ENCODE data around the gene DYNC1LI1.

DYNC1LI1 gene

DNA sequence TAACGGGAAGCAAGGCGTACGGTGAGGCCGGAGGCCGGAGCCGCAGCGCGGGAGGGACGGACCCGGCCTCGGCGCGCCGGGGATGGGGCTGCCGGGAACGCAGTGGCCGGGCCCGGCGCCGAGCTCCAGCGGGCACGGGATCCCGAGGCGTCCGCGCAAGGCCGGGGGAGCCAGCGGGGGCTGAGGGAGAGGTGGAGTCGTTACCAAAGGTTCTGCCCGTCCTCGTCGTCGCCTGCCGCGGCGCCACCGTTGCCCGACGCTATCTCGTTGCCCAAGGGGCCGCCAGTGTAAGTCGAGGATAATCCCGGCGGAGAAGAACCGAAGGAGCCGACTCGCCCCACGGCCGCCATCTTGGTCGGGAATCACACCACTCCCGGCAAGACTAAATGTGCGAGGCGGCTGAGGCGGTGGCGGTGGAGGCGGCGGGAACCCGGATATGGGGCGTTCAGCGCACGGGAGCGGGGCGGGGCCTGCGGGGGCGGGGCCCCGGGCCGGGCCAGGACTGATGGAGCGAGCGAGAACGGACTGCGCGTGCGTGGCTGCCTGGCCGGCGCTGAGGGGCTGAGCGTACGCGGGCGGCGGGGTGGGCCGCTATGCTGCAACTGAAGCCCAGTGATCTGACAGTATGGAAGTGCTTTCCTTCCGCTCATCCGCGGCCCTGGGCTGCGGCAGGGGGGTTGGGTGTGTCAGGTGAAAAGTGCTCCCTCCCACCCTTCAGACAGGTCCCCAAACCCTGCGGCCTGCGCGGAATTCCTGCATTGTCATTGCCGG lies at the start of gene DYNC1LI1:
TSS of gene DYNC1LI1 (minus strand) at position 438 of the 771 bp plus-strand sequence. CDS start at position 350, 88 bp downstream.
- peak; percentile 96 for DNase-seq

DNA sequence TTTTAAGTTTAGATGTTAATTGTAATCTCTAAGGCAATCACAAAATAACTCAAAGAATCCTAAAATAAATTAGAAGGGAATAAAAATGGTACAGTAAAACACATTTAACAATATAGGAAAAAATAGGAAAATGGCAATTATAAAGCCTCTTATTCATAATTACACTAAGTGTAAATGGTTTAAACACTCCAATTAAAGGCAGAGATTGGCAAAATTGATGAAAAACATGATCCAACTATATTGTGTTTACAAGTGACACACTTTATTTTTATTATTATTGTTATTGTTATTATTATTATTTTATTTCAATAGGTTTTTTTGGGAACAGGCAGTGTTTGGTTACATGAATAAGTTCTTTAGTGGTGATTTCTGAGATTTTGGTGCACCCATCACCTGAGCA lies 48.7 kb upstream of the DYNC1LI1 start:
- no peak for DNase-seq

DNA sequence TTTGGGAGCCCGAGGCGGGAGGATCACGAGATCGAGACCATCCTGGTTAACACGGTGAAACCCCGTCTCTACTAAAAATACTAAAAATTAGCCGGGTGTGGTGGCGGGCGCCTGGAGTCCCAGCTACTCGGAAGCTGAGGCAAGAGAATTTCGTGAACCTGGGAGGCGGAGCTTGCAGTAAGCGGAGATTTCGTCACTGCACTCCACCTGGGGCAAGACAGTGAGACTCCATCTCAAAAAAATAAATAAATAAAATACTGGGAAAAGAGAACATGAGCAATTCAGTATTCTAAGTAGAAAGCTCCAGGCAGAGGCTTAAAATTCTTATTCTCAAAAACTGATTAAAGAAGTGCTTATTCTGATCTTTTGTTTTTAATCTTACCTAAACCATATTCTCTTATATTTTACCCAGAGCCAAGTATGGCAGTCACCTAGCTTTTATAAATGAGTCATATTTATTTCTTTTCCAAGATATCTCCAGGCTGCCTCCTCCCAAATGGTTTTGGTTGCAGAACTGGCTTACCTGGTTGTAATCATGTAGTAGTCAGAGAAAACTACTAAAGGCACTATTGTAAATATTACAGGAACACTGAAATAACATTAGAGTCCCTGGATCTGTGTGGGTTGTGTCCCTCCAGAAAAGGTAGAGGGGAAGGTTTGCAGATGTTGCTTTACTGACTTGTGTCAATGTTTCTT lies 45.8 kb upstream of the DYNC1LI1 start:
- no peak for DNase-seq

DNA sequence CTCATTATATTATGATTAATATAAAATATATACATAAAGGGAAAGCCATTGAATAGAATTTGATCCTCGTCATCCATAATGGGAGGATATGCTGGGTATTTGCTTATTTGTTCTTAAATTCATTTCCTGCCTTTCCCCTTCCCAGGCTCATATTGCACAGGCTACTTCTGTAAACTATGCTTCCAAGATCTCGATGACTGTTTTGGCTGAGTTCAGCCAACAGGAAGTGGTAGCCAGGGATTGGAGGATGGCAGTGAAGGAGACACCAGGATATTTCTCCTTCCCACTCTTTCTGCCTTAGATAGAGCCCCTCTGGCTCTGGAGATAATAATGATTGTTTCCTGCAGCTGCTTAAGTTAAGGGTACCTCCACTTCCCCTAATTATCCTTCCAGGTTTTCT lies 44.3 kb upstream of the DYNC1LI1 start:
- no peak for DNase-seq

DNA sequence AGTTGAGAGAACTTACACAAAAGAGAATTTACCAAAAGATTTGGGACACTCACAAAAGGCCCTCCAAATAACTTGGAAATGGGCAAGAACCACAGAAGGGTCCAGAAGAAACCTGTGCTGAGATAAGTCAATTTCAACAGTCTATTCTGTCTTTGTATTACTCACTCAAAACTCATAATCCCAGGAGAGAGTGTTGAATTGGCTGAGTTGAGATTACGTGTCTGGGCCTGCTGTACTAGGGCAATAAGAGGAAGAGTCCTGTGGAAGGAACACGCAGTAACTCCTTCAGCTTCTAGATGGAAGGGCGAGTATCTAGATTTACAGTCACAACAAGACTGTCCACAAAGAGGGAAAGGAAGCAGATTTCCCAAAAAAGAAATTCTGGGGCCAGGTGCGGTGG lies 42.5 kb upstream of the DYNC1LI1 start:
- no peak for DNase-seq

DNA sequence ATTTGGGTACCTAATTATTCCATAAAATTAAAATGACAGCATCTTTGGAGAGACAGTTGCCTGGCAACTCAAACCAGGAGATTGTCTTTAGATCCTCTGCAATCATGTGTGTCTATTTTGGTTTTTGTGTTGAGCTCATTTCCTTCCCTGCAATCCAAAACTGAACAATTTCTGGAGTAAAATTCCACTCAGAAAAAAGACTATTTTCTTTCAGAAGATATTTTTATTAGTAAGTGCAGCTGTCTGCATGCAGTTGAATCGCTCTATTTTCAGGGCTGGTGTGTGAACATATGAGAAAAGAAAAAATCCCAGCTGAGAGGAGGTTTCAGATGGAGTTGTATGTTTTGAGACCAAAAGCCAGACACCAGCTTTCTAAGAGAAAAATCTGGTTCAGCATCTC lies 41.9 kb upstream of the DYNC1LI1 start:
- DNase-seq = no peak

DNA sequence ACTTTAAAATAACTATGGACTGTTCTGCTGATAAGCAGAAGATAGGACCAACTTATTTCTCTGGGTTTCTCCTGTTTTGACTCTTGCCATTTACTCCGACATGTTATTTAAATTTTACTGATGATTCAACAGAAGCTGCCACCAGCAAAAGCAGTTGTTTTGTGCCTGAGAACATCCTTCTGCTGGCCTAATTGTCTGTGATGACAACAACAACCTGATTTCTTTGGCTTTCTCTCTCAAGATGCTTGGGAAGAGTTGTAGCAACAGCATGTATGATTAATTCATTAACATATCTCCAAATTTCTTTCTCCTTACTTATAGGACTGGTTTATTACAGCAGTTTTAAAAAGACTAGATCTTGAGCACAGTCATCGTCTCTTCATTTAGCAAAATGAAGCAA lies 36.9 kb upstream of the DYNC1LI1 start:
- no peak for DNase-seq

DNA sequence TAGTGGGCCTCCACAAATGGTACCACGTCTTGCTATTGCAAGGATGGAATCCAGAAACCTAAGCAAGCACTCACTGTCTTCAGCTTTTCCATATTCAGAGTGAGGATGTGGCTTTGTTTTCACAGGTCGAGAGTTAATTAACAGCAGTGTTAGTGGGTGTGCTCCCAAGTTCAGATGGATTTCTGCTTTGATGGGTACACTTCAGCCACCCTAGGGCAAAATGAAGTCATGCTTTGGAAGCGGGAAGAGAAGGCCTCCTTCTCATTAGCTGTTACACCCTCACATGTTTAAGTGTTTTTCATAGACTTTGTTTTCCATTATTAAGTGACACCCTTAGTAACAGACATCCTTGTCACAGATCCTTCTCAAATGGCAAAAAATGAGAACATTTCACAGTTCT lies 36.3 kb upstream of the DYNC1LI1 start:
- no peak for DNase-seq

DNA sequence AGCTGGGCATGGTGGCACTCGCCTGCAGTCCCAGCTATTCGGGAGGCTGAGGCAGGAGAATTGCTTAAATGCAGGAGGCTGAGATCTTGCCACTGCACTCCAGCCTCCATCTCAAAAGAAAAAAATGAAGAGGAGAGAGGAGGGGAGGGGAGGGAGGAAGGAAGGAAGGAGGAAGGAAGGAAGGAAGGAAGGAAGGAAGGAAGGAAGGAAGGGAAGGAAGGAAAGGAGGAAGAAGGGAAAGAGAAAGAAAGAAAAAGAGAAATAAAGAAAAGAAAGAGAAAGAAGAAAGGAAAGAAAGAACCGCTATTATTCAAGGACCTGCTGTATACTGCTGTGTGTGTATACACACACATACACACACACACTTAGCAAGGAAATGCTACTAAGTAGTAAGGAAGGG lies 35.6 kb upstream of the DYNC1LI1 start:
- DNase-seq = no peak

DNA sequence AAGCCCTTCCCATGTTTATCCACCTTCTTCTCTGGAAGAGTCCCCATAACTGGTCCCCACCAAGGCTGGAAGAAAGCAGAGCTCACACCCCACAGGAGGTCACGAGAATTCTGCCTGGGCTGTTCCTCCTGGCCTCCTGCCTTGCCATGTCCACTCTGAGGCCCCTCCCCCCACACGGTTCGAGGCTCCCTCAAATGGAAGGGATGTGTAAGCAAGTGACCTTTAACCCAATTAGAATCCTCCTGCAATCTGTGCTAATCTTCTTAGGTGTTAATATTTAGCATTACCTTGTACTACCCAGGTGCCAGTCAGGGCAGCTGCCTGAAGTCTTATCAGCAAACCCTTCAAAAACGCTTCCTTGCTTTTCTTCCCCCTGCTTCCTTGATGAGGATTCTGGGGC lies 32.4 kb upstream of the DYNC1LI1 start:
- no peak for DNase-seq

DNA sequence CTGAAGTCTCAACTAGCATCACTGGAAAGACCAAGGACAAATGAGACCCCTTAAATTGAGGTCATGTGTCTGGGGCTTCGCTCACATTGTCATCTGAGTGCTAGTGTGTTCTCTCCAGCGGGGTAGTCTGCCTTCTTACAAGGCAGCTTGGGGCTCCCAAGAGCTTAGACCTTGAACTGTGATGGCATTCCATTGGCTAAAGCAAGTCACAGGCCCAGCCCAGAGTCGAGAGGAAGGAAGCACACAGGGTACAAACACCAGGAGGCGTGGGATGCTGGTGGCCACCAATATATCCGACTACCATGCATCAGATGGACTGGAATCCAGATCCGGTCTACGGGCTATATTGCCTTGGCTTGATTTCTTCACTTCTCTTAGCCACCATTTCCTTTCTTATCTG lies 31.5 kb upstream of the DYNC1LI1 start:
- no peak for DNase-seq

DNA sequence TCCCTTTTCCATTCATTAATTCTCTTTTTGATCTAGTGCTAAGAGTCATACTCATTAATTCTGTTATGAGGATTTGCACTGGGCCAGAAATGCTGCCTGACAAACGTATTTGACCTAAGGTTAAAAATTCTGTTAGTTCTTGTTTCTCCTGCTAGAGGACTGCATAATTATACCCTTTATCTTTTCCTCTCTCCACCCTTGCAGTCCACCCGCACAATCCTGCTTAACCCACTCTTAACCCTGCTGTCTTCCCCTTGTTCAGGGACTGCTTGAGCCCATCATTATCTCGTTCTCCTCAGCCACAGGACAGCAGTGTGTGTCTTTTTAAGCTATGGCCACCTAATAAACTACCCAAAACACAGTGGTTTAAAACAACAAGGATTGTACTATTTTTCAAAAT lies 31.1 kb upstream of the DYNC1LI1 start:
- DNase-seq = no peak

DNA sequence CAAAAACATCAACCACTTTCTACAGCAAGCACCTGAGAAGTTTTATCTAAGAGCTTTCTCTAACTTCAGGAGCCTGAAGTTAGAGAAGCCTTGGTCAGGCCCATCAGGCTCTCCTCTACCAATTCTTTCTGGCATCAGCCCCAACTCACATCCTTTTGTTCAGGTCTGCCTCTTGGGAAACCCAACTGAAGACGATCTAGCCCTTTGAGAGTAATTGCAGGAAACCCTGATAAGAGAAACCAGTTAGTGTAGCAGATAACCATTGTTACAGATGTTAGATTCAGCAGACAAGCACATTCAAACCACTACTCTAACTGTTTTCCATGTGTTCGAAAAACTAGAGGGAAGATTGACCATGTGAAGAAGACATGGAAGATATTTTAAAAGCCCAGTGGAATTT lies 27.0 kb upstream of the DYNC1LI1 start:
- DNase-seq = no peak

DNA sequence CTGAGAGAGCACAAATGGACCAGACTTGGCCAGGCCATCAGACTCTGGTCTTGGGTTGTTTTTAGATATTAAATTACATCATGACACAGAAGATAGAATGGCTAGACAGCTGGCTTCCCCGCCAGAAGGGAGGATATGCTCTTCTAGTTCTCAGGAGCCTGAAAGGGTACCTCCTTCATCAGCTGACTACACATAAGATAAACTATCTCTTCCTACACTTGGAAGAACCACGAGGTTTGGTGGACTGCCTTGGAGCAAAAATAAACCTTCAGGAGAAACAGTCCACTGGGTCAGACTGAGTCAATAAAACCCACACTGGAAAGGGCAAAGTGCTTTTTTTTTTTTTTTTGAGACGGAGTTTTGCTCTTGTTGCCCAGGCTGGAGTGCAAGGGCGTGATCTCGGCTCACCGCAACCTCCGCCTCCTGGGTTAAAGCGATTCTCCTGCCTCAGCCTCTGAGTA lies 26.3 kb upstream of the DYNC1LI1 start:
- no peak for DNase-seq

DNA sequence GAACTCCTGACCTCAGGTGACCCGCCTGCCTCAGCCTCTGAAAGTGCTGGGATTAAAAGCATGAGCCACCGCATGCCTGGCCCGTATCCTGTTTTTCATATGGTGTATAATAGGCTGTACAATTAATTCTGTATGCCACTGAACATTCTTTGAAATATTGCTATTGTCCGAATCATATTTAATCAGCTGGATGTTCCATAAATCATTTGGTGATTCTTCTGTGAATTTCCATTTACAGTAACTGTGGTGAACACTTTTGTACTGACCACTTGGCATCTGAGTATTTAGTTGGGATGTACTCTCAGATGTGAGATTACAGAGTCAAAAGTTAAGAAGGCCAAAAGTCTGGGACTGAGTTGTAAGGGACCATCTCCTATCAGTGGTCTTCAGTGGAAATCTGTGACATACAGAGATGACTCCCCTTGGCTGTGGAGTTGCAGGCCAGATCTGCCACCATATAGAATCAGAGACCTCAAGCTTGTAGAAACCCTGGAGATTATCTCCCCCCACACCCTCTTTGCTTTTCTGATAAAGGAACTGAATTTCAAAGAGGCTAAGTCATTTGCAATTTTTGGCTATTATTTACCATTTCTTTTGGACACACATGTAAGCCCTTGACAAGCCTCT lies 25.7 kb upstream of the DYNC1LI1 start:
- DNase-seq = no peak

DNA sequence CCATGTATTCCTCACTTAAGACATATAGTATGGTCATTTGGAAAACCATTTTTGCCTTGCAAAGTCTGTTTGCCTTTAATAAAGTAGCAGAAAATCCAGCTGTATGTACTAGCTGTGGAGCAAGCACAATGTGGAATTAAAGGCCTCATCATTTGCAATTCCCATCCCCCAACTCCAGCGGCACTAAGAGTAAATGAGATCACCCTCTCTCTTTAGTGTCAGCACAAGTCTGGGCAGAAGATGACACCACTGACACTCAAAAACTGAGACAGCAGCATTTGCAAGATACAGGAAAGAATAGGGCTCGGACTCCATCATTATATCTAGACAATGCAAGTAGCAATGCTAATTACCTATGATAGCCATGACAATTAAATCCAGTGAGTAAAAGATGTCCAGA lies 24.7 kb upstream of the DYNC1LI1 start:
- no peak for DNase-seq

DNA sequence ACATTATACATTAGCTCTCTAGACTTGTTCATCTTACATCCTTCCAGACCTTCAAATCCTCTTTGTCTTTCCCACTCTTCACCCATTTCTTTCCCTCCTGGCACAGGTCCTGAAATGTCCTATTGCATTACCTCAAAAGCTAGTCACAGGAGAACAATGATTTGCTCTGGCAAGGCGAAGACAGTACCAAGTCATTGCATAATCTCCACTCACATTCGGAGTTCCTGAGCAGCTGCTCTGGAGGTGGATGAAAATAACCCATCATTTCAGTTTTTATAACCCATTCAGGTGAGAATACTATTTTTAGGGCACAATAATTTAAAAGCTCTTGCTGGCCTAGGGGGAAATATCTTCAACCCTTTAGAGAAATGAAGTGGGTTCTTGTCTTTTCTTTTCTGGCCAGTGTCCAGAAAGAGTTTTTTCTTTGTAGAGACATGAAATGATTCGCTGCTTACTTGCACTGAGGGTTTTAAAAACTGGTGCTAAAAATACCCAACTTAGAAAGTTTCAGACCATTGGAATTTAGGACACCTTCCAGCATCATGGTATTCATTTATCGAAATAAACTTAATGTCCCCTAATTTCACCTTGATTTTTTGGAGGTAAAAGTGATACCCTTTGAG lies 23.4 kb upstream of the DYNC1LI1 start:
- DNase-seq = no peak

DNA sequence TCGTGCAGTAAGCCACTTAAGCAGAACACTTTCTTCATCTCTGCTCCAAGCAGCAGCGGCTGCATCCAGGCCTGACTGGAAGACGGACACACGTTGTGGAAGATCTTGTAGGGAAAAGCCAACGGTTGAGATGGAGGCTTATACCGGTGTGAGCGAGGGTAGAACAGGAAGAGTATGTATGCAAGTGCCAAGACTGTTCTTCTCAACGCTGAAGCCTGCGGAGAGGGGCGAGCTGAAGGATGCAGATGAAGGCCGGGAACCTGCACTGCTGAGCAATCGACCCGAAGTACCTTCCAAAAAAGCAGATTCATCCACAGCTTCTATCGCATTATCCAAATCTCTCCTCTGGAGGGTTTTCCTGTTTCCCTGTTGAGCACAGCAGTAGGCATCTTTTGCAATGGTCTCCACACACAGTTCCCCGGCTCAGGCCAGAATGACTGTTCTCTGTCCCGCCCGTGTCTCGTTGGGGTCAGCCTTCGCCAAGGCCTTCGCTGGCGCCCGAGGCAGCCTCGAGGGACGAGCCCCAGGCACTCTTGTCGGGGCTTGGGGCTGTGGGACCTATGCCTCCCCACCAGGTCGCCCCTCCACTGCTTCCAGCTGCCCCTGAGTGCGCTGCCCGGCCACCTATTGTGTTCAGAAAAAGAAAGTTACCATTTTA lies 22.2 kb upstream of the DYNC1LI1 start:
- DNase-seq = no peak

DNA sequence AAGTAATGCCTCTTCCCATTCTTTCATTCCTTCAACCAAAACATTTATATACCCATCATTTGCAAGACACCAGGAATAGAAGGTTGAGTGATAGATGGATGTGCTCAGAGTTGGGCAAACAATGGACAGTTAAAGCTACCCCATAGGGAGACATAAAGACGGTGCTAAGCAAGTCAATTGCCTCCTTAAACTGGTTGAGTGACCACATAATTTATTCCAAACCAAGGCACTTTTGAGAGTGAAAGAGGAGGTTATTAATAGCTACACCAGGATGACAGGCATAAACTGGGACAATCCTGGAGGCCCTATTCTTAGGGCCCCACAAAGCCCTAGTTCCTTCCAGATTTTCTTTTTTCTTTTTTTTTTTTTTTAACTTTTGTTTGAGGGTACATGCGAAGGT lies 21.4 kb upstream of the DYNC1LI1 start:
- no peak for DNase-seq

DNA sequence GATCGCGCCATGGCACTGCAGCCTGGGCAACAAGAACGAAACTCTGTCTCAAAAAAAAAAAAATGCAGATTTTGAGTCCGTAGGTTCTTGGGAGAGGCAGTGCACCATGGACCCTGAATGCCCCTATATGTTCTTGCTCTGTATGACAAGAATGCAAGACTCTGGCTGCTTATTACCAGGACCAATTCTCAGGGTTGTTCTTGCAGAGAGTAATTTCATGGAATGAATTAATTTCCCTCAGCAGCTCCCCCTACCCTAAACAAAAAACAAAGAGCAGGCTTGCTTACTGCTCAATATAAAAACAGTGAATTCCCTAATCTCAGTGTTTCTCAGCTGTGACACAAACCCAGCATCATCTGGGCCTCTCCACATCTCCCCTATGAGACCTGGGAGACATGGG lies 20.5 kb upstream of the DYNC1LI1 start:
- no peak for DNase-seq

DNA sequence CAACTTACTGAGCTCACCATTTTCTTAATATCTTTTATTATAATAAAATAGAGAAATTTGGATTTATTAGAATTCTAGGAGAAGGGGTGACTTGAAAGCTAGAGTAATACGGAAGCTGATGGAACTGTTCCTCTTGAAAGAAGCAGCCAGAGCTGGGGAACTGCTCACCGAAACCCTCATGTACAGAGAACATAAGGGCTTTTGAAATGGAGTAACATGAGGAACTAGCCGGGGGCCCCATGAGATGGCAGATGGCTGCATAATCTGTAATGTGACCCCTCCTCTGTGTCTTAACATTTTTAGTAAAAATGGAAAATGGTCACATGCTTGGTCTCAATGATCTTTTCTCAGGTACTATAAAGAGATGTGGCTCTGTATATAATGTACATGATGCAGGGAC lies 15.7 kb upstream of the DYNC1LI1 start:
- DNase-seq = no peak

DNA sequence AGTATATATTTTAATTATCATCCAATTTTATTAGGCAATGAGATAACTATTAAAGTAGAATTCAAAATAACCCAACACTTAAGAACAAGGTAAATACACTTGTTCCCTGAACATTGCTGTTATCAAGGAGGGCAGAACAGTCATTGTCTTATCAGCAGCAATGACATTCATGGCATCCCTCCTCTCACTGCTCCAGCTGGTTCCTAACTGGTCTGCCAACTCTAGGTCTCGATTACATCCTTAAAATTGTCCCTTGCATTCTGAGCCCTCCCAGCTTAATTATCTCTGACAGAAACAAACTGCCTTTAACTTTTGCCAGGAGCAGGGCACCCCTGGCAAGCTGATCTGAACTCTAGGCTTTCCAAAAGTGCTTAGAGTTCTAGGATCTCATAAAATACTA lies 14.0 kb upstream of the DYNC1LI1 start:
- DNase-seq = no peak

DNA sequence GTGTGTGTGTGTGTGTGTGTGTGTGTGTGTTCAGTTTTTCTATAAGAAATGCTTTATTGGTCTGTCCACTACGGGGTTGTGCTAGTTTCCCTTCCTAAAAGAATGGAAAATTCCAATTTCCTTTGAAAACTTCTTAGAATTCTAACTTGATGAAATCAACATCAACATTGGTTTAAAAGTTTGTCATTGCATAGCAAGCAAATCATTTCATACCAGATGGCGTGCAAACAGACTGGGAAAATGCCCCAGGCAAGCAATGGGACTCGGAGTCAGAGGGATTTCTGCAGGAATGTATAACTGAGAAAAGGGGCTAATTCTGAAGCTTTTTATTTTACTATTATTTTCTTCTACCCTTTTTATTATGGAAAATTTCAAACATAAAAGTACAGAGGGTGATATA lies 13.1 kb upstream of the DYNC1LI1 start:
- no peak for DNase-seq

Measured in activated CD4-positive, alpha-beta T cell treated with anti-CD3 and anti-CD28 coated beads, Interleukin-10, Interleukin-2, amounts not matched to agents 100 ng/mL and 50 ng/mL, durations not matched to agents 16 hours and 8 hours (primary cell).